K562 (cell line): ENCODE data around the gene SLC26A5. TPM values are rescaled to one million over a fixed set of nuclear protein-coding genes. Genes with fewer than 3 reads are reported as not detected.
A peak's percentile ranks its signal among the peaks of the same experiment; 100 is the strongest.

Source experiments
- BACH1 ChIP-seq: fragments of 200-800 bp; sonication (Bioruptor generic); IDR thresholded peaks from 2 replicates; pipeline ENCODE4 v1.6.1; 2016; ENCODE audit warnings: missing genetic modification characterization, missing compliant biosample characterization
- CHD1 ChIP-seq: fragments of 200-600 bp; sonication (generic); IDR thresholded peaks from one replicate; pipeline ENCODE4 v1.6.1; 2012; ENCODE audit warnings: mild to moderate bottlenecking, moderate library complexity, low read length, inconsistent platforms
- CUX1 ChIP-seq: fragments of 200-800 bp; sonication (Bioruptor generic); IDR thresholded peaks from 2 replicates; pipeline ENCODE4 v1.6.1; 2016; ENCODE audit warnings: missing genetic modification characterization, missing compliant biosample characterization
- GMEB1 ChIP-seq: fragments of 250-450 bp; sonication (Bioruptor Pico); IDR thresholded peaks from 2 replicates; pipeline ENCODE4 v1.4.0; 2020; ENCODE audit warnings: mild to moderate bottlenecking
- HDAC8 ChIP-seq: fragments of 450-650 bp; IDR thresholded peaks from 2 replicates; pipeline ENCODE4 v1.6.1; 2016; ENCODE audit warnings: mild to moderate bottlenecking, missing genetic modification characterization, moderate library complexity, missing compliant biosample characterization
- JUN ChIP-seq, 2 experiments: sonication (generic) in 1 of 2; formaldehyde crosslinking in 1 of 2; IDR thresholded peaks; 2 replicates each; pipeline versions ENCODE4 v1.6.1 to v1.8.0; 2012 to 2022; ENCODE audit warnings: borderline replicate concordance in 2 of 2, mild to moderate bottlenecking in 2 of 2, improper control_type of control experiment in 1 of 2, low read depth in 1 of 2, low read length in 1 of 2, missing genetic modification reagents in 1 of 2
- MEIS2 ChIP-seq: fragments of 450-650 bp; IDR thresholded peaks from 2 replicates; pipeline ENCODE4 v1.6.1; 2014; ENCODE audit warnings: mild to moderate bottlenecking; ENCODE audit not compliant: partially characterized antibody
- MYC ChIP-seq, 2 experiments: fragments of 250-450 bp in 1 of 2; sonication (Bioruptor Pico) in 1 of 2; IDR thresholded peaks; 2 replicates each; pipeline versions ENCODE4 v1.5.1 to v1.6.1; 2012 to 2021; ENCODE audit warnings: low read depth in 2 of 2, borderline replicate concordance in 1 of 2, improper control_type of control experiment in 1 of 2, low read length in 1 of 2, mild to moderate bottlenecking in 1 of 2, moderate library complexity in 1 of 2
- OTX1 ChIP-seq: fragments of 450-650 bp; formaldehyde crosslinking; IDR thresholded peaks from 2 replicates; pipeline ENCODE4 v1.4.0; 2022; ENCODE audit warnings: mild to moderate bottlenecking
- RHOXF2B ChIP-seq: fragments of 250-450 bp; sonication (Bioruptor Pico); conservative IDR thresholded peaks from 2 replicates; pipeline ENCODE4 v1.5.1; 2021
- SAP30 ChIP-seq: fragments of 200-600 bp; sonication (generic); IDR thresholded peaks from 2 replicates; pipeline ENCODE4 v1.6.1; 2012; ENCODE audit warnings: borderline replicate concordance, low read depth, mild to moderate bottlenecking, moderate library complexity, low read length, control low read depth, inconsistent platforms; ENCODE audit not compliant: insufficient read depth, poor library complexity, severe bottlenecking
- ZNF143 ChIP-seq: sonication (generic); formaldehyde crosslinking; IDR thresholded peaks from 2 replicates; pipeline ENCODE4 v1.9.0; 2022; ENCODE audit warnings: mild to moderate bottlenecking, missing genetic modification reagents
- ZNF584 ChIP-seq: fragments of 200-800 bp; sonication (Bioruptor generic); IDR thresholded peaks from 2 replicates; pipeline ENCODE4 v1.6.1; 2016; ENCODE audit warnings: low read depth, mild to moderate bottlenecking, missing genetic modification characterization, missing compliant biosample characterization
- polyA plus RNA-seq, 8 experiments: library from polyadenylated mRNA; depleted of rRNA in 4 of 8; stranded (reverse) in 5 of 8; unstranded in 3 of 8; fragments of >200 nt; fragmentation: Nextera tagmentation in 2 of 8; fragmentation: Illumina TruSeq in 1 of 8; extraction: Ambion mirVana in 2 of 8; extraction: Trizol in 1 of 8; gene quantifications; 2 replicates each; pipeline versions ENCODE4 v1.2.1 to v1.2.3, GENCODE V29; 2011 to 2014; ENCODE audit warnings: inconsistent platforms in 1 of 8, missing spikeins in 1 of 8
- total RNA-seq, 7 experiments: library from RNA; depleted of rRNA in 6 of 7; stranded (reverse); fragments of >200 nt in 6 of 7; fragmentation: Illumina TruSeq in 2 of 7; extraction: Trizol in 2 of 7; gene quantifications; 2 replicates each; pipeline versions ENCODE4 v1.2.1 to v1.2.3, GENCODE V29; 2011 to 2021; ENCODE audit warnings: low replicate concordance in 1 of 7

SLC26A5 gene
- total and polyA plus RNA-seq, 9 of the 15 experiments (the other 6 are each of a cell fraction or from before 2014, with no cell fraction given), result not detected

- TF ChIP-seq CUX1 (CRISPR knock-in tag) (no peak), JUN (IDR thresholded peaks at IDR 0.05; ENCODE audit: borderline replicate concordance, low read depth, low read length) (0 out of 2 replicates have a peak, but pooled peaks have one; percentile 11), JUN (CRISPR knock-in tag; IDR thresholded peaks at IDR 0.05; ENCODE audit: borderline replicate concordance) (no peak), MEIS2 (peak; percentile 6), CHD1 (no peak), BACH1 (tag) (peak; percentile 73), ZNF584 (CRISPR knock-in tag) (no peak), SAP30 (peak; percentile 92), GMEB1 (no peak; the same call in 1 of the 2 replicates), HDAC8 (tag) (no peak), ZNF143 (CRISPR knock-in tag) (no peak), OTX1 (CRISPR knock-in tag) (0 out of 2 replicates have a peak, but pooled peaks have one; percentile 37), RHOXF2B (CRISPR knock-in tag) (no peak), MYC (IDR thresholded peaks at IDR 0.05; ENCODE audit: low read depth, low read length) (peak; percentile 77), MYC (CRISPR knock-in tag; IDR thresholded peaks at IDR 0.05; ENCODE audit: borderline replicate concordance, low read depth) (peak; percentile 65; the same call in 1 of the 2 replicates)
- TF ChIP-seq, all 486 proteins: peak for 157
These were observed 98.3 kb downstream of the SLC26A5 start, which contains the start of gene PSMC2 (continued) for GRCh38 chr7:103347507-103348267.
